HG03095 (cell line): Measurements from ENCODE around the gene TUBGCP3.
"Not testable (repeated sequence)": the region's sequence is repeated elsewhere in the genome, so short reads cannot be mapped to it uniquely, and the experiment has no call there.

Experiments
- ATAC-seq: cut with Tn5 transposase; IDR thresholded peaks from one replicate; pipeline ENCODE4 v1.9.1; 2021; ENCODE audit warnings: moderate library complexity; ENCODE audit not compliant: unreplicated experiment

Gene TUBGCP3

GRCh38 chr13:112580211-112580610 is 7.7 kb downstream of the TUBGCP3 start:
- no peak for ATAC-seq

GRCh38 chr13:112579310-112579843 is 8.6 kb downstream of the TUBGCP3 start:
- no peak for ATAC-seq

- ATAC-seq, result no peak
Observed at GRCh38 chr13:112576768-112577167, 11.2 kb downstream of the TUBGCP3 start.

GRCh38 chr13:112576191-112576590 is 11.8 kb downstream of the TUBGCP3 start:
- no peak for ATAC-seq

GRCh38 chr13:112575675-112576074 is 12.3 kb downstream of the TUBGCP3 start:
- ATAC-seq, result no peak

GRCh38 chr13:112574834-112575613 is 12.9 kb downstream of the TUBGCP3 start:
- ATAC-seq, result no peak

- no peak for ATAC-seq
Observed at GRCh38 chr13:112574416-112574815, 13.5 kb downstream of the TUBGCP3 start.

GRCh38 chr13:112573710-112574109 is 14.2 kb downstream of the TUBGCP3 start:
- ATAC-seq, result no peak

GRCh38 chr13:112572366-112572765 is 15.6 kb downstream of the TUBGCP3 start:
- no peak for ATAC-seq

- ATAC-seq, result no peak
Observed at GRCh38 chr13:112569821-112570220, 18.1 kb downstream of the TUBGCP3 start.

- ATAC-seq, result no peak
Observed at GRCh38 chr13:112567161-112567862, 20.6 kb downstream of the TUBGCP3 start.

- no peak for ATAC-seq
Observed at GRCh38 chr13:112562786-112563383, 25.1 kb downstream of the TUBGCP3 start.

- ATAC-seq, result no peak
Observed at GRCh38 chr13:112562254-112562653, 25.7 kb downstream of the TUBGCP3 start.

GRCh38 chr13:112561478-112561877 is 26.5 kb downstream of the TUBGCP3 start:
- ATAC-seq, result no peak

- ATAC-seq, result no peak
Observed at GRCh38 chr13:112558696-112559418, 29.1 kb downstream of the TUBGCP3 start.

GRCh38 chr13:112556600-112556999 is 31.4 kb downstream of the TUBGCP3 start:
- no peak for ATAC-seq

GRCh38 chr13:112554214-112554850 is 33.6 kb downstream of the TUBGCP3 start:
- ATAC-seq, result no peak

- ATAC-seq, result not testable (repeated sequence)
Observed at GRCh38 chr13:112548975-112549374, 39.0 kb downstream of the TUBGCP3 start.

- ATAC-seq, result no peak
Observed at GRCh38 chr13:112545856-112546255, 42.1 kb downstream of the TUBGCP3 start.
